ENCODE data around the gene NHEJ1.
A peak's percentile ranks its signal among the peaks of the same experiment; 100 is the strongest.

The NHEJ1 gene

GRCh38 chr2:219122202-219122980 is 38.2 kb downstream of the NHEJ1 start:
- DNase-seq (ENCODE audit: low read depth) = no peak

GRCh38 chr2:219120082-219120481 is 40.5 kb downstream of the NHEJ1 start:
- DNase-seq (ENCODE audit: low read depth) = no peak

- DNase-seq (ENCODE audit: low read depth) = peak; percentile 37
Observed at GRCh38 chr2:219119422-219120043, 41.1 kb downstream of the NHEJ1 start.

- DNase-seq (ENCODE audit: low read depth) = no peak
Observed at GRCh38 chr2:219118504-219118903, 42.1 kb downstream of the NHEJ1 start.

GRCh38 chr2:219116776-219117646 is 43.6 kb downstream of the NHEJ1 start:
- DNase-seq (ENCODE audit: low read depth) = no peak

- no peak for DNase-seq (ENCODE audit: low read depth)
Observed at GRCh38 chr2:219112651-219113338, 47.8 kb downstream of the NHEJ1 start.

- no peak for DNase-seq (ENCODE audit: low read depth)
Observed at GRCh38 chr2:219112062-219112406, 48.6 kb downstream of the NHEJ1 start.

GRCh38 chr2:219111375-219112061 is 49.1 kb downstream of the NHEJ1 start:
- DNase-seq (ENCODE audit: low read depth) = no peak

GRCh38 chr2:219109471-219109870 is 51.1 kb downstream of the NHEJ1 start:
- DNase-seq (ENCODE audit: low read depth) = peak; percentile 46

- DNase-seq (ENCODE audit: low read depth) = no peak
Observed at GRCh38 chr2:219107758-219108157, 52.9 kb downstream of the NHEJ1 start.

- DNase-seq (ENCODE audit: low read depth) = no peak
Observed at GRCh38 chr2:219106251-219106650, 54.4 kb downstream of the NHEJ1 start.

- DNase-seq (ENCODE audit: low read depth) = no peak
Observed at GRCh38 chr2:219104107-219105035, 56.2 kb downstream of the NHEJ1 start.

GRCh38 chr2:219099329-219099728 is 61.3 kb downstream of the NHEJ1 start:
- no peak for DNase-seq (ENCODE audit: low read depth)

- DNase-seq (ENCODE audit: low read depth) = no peak
Observed at GRCh38 chr2:219095406-219095935, 65.1 kb downstream of the NHEJ1 start.

GRCh38 chr2:219094171-219094570 is 66.4 kb downstream of the NHEJ1 start:
- no peak for DNase-seq (ENCODE audit: low read depth)

- no peak for DNase-seq (ENCODE audit: low read depth)
Observed at GRCh38 chr2:219090436-219091299, 69.9 kb downstream of the NHEJ1 start.

GRCh38 chr2:219089330-219089729 is 71.3 kb downstream of the NHEJ1 start:
- DNase-seq (ENCODE audit: low read depth) = no peak

GRCh38 chr2:219087848-219088247 is 72.8 kb downstream of the NHEJ1 start:
- DNase-seq (ENCODE audit: low read depth) = no peak

- DNase-seq (ENCODE audit: low read depth) = no peak
Observed at GRCh38 chr2:219087361-219087760, 73.3 kb downstream of the NHEJ1 start.
